Right lobe of liver (tissue), 6 donors: ENCODE data around the gene ARHGEF19. TPM values are rescaled to one million over a fixed set of nuclear protein-coding genes. Genes with fewer than 3 reads are reported as not detected.

Experiments used
- ATAC-seq, 4 donors: fragments of 200-7000 bp; cut with Tn5 transposase; one replicate each; pipeline ENCODE4 v1.9.1; 2020; ENCODE audit warnings: mild to moderate bottlenecking in 4 of 4, moderate library complexity in 4 of 4
- DNase-seq, 3 donors: peaks; one replicate each; pipeline ENCODE4 v3.0.0-alpha.2; 2020
- H3K27ac ChIP-seq, 3 donors: fragments of 200-600 bp; one replicate each; pipeline ENCODE4 v1.8.0; 2022
- H3K27me3 ChIP-seq, 2 donors: fragments of 200-600 bp; one replicate each; pipeline ENCODE4 v1.8.0; 2022
- H3K36me3 ChIP-seq, 4 donors: fragments of 200-600 bp; sonication (generic) in 1 of 4; one replicate each; pipeline versions ENCODE4 v1.5.1 to v1.8.0; 2017 to 2022; ENCODE audit warnings: control low read depth in 1 of 4
- H3K4me1 ChIP-seq, 4 donors: fragments of 200-600 bp; sonication (generic) in 1 of 4; one replicate each; pipeline versions ENCODE4 v1.5.1 to v1.8.0; 2017 to 2022; ENCODE audit warnings: control low read depth in 1 of 4
- H3K4me3 ChIP-seq, 3 donors: fragments of 200-600 bp; one replicate each; pipeline ENCODE4 v1.8.0; 2022
- H3K9me3 ChIP-seq, 4 donors: fragments of 200-600 bp; sonication (generic) in 1 of 4; one replicate each; pipeline versions ENCODE4 v1.5.1 to v1.8.0; 2017 to 2022; ENCODE audit warnings: control low read depth in 1 of 4
- CTCF ChIP-seq, 4 donors: fragments of 200-600 bp in 3 of 4; fragments of 450-650 bp in 1 of 4; IDR thresholded peaks; one replicate each; pipeline versions ENCODE4 v1.5.1 to v1.8.0; 2016 to 2022; ENCODE audit warnings: antibody characterized with exemption in 4 of 4, mild to moderate bottlenecking in 2 of 4
- POLR2A ChIP-seq: fragments of 450-650 bp; IDR thresholded peaks from one replicate; pipeline ENCODE4 v1.6.1; 2017; ENCODE audit warnings: antibody characterized with exemption, mild to moderate bottlenecking
- WGBS: methylation state at CpG from one replicate; pipeline ENCODE4 v1.1.6; 2018; ENCODE audit warnings: low coverage, low lambda C conversion rate; ENCODE audit not compliant: insufficient coverage; ENCODE audit errors: missing lambda C conversion rate; 5-methylcytosine and 5-hydroxymethylcytosine counted together
- intact Hi-C, 2 donors: fragments of 100-400 bp; cut with DNase I; formaldehyde crosslinking; loops; one replicate each; pipeline versions ENCODE4 v1.11.2 to v1.14.1; 2022
- total RNA-seq, 6 experiments: library from RNA; depleted of rRNA in 2 of 6; stranded (reverse); fragments of >200 nt in 2 of 6; fragmentation: NEBNext Ultra II Directional in 3 of 6; extraction: Animal tissue kit (Norgen Biotek cat#: 25700) in 3 of 6; gene quantifications; one replicate each; pipeline versions ENCODE4 v1.1.0 to v1.2.4, GENCODE V29; 2016 to 2023
- donor health status: DM: no; HTN: yes; CAD: no.
- donor health status: DM: no; HTN: no; CAD: no.
- donor health status: DM: no; HTN: no; CAD: no.
- donor health status: DM: no; HTN: yes; CAD: no.
- donor health status: DM: no; HTN: yes; CAD: no.

ARHGEF19 gene
- total RNA-seq, 6 experiments from 2014 or later = 0.31 to 2.8 (median 1.5) TPM

- peak; percentile 45 to 73 (median 64) for ATAC-seq
- peak overlapping the region; percentile 22 to 95 (median 79) for H3K27ac ChIP-seq
- peak; percentile 63 to 88 (median 87) for DNase-seq
- intact Hi-C loops = no loop called here
- 34% methylated on average over 16 of the region's 19 CpGs for WGBS
- H3K9me3 ChIP-seq = no peaks in the 10 kb centered on the region
- no peaks in the 10 kb centered on the region for H3K36me3 ChIP-seq
- peaks cover 1 to 84% (median 43%) of the 10 kb centered on the region in 4 donors for H3K4me1 ChIP-seq
- no peaks in the 10 kb centered on the region for H3K27me3 ChIP-seq
- H3K4me3 ChIP-seq = peak overlapping the region in 1 of 3 donors; percentile 11
- TF ChIP-seq CTCF (IDR thresholded peaks at IDR 0.05) = no peak
- no peak for TF ChIP-seq POLR2A
Measured at GRCh38 chr1:16178596-16179497, 33.6 kb downstream of the ARHGEF19 start.

- Histone ChIP-seq H3K36me3 (no peaks in the 10 kb centered on the region), H3K4me3 (no peak overlapping the region), H3K27me3 (no peaks in the 10 kb centered on the region), H3K4me1 (peaks cover 2 to 70% (median 38%) of the 10 kb centered on the region in 4 donors), H3K27ac (peak overlapping the region; percentile 79 to 95 (median 81)), H3K9me3 (no peaks in the 10 kb centered on the region)
- ATAC-seq = no peak
- DNase-seq = no peak
- WGBS = no CpG with 5 or more reads among the region's 4 CpGs
- no peak for TF ChIP-seq POLR2A
- TF ChIP-seq CTCF (IDR thresholded peaks at IDR 0.05) = no peak
- intact Hi-C loops = no loop called here
Measured at GRCh38 chr1:16177306-16177705, 35.1 kb downstream of the ARHGEF19 start.

- 49% methylated on average over 5 of the region's 7 CpGs for WGBS
- Histone ChIP-seq H3K4me1 (peaks cover 2 to 63% (median 35%) of the 10 kb centered on the region in 4 donors), H3K27me3 (no peaks in the 10 kb centered on the region), H3K27ac (peak overlapping the region; percentile 79 to 95 (median 81)), H3K9me3 (no peaks in the 10 kb centered on the region), H3K4me3 (no peak overlapping the region), H3K36me3 (no peaks in the 10 kb centered on the region)
- TF ChIP-seq CTCF (IDR thresholded peaks at IDR 0.05) = no peak
- no peak for TF ChIP-seq POLR2A
- intact Hi-C loops = no loop called here
- ATAC-seq (no peak), DNase-seq (no peak)
Measured at GRCh38 chr1:16176653-16177052, 35.8 kb downstream of the ARHGEF19 start.

GRCh38 chr1:16175610-16176553, 36.6 kb downstream of the ARHGEF19 start:
- WGBS = 12% methylated on average over 14 of the region's 24 CpGs
- Histone ChIP-seq H3K4me1 (peaks cover 2 to 56% (median 30%) of the 10 kb centered on the region in 4 donors), H3K9me3 (no peaks in the 10 kb centered on the region), H3K4me3 (no peak overlapping the region), H3K27me3 (no peaks in the 10 kb centered on the region), H3K27ac (peak overlapping the region; percentile 79 to 95 (median 81)), H3K36me3 (no peaks in the 10 kb centered on the region)
- no peak for TF ChIP-seq POLR2A
- no peak for TF ChIP-seq CTCF (IDR thresholded peaks at IDR 0.05)
- ATAC-seq (peak; percentile 68 to 74 (median 70)), DNase-seq (peak; percentile 89 to 93 (median 92))
- intact Hi-C loops = no loop called here
